Tibial artery (tissue), 4 donors: ENCODE measurements around the gene TMEM255B.
A peak's percentile ranks its signal among the peaks of the same experiment; 100 is the strongest.

ENCODE experiments used
- DNase-seq, 2 donors: peaks; one replicate each; pipeline ENCODE4 v3.0.0-alpha.2; 2019
- H3K27ac ChIP-seq, 2 donors: fragments of 200-600 bp; sonication (generic) in 1 of 2; 1 replicate in 1 of 2; 2 replicates in 1 of 2; pipeline ENCODE4 v1.5.1; 2018 to 2019; ENCODE audit warnings: mild to moderate bottlenecking in 1 of 2
- H3K27me3 ChIP-seq, 2 donors: fragments of 200-600 bp; sonication (generic) in 1 of 2; one replicate each; pipeline versions ENCODE4 v1.5.1 to v1.6.0; 2016 to 2019
- H3K36me3 ChIP-seq, 3 donors: fragments of 200-600 bp; sonication (generic) in 2 of 3; one replicate each; pipeline ENCODE4 v1.5.1; 2016 to 2019; ENCODE audit warnings: mild to moderate bottlenecking in 2 of 3
- H3K4me1 ChIP-seq, 4 donors: fragments of 200-600 bp; sonication (generic) in 2 of 4; 1 replicate in 3 of 4; 2 replicates in 1 of 4; pipeline ENCODE4 v1.5.1; 2016 to 2019
- H3K4me3 ChIP-seq, 2 donors: fragments of 200-600 bp; sonication (generic) in 1 of 2; 1 replicate in 1 of 2; 2 replicates in 1 of 2; pipeline ENCODE4 v1.5.1; 2018 to 2019; ENCODE audit warnings: mild to moderate bottlenecking in 2 of 2
- H3K9me3 ChIP-seq, 3 donors: fragments of 200-600 bp; sonication (generic) in 1 of 3; one replicate each; pipeline ENCODE4 v1.5.1; 2016 to 2019
- intact Hi-C: fragments of 100-400 bp; cut with DNase I; formaldehyde crosslinking; loops from one replicate; pipeline ENCODE4 v1.15.0; 2023; ENCODE audit warnings: low total_unique reads
- TF ChIP-seq, protein P1 (sequence below), 2 experiments: fragments of 200-600 bp in 1 of 2; fragments of 450-650 bp in 1 of 2; IDR thresholded peaks; one replicate each; pipeline ENCODE4 v1.5.1; 2017 to 2019; ENCODE audit warnings: antibody characterized with exemption in 2 of 2, mild to moderate bottlenecking in 1 of 2, moderate library complexity in 1 of 2

The TMEM255B gene

DNA sequence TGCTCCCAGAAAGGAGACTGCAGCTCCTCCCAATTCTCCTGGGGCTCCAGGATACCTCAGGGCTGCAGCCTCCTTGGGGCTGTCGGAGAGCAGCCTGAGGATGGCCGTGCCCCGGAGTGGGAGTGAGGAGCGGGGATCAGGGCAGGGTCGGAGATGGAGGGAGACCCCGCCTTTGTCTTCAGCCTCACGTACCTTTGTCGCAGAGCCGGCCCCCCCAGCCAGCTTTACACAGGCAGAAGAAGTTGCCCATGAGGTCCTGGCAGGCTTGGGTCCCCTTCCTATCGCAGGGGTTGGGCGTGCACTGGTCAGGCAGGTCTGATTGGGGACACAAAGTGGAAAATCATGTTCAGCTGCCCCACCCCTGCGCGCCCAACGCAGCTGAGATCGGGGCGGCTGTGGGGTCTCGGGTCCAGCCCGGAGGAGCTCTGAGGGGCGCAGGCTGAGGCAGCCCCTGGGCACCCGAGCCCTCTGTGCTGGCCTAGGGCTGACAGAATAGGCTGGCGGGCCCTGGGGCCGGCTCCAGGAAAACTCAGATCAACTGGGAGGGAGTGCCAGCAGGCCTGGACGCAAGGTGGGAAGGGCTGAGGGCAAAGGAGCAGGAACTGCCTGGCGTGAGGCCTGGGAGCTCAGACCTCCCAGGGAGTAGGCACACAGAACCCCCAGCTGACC lies 80.6 kb downstream of the TMEM255B start:
- peaks cover 3 to 50% (median 41%) of the 10 kb centered on the region in 4 donors for H3K4me1 ChIP-seq
- TF ChIP-seq, protein P1, sequence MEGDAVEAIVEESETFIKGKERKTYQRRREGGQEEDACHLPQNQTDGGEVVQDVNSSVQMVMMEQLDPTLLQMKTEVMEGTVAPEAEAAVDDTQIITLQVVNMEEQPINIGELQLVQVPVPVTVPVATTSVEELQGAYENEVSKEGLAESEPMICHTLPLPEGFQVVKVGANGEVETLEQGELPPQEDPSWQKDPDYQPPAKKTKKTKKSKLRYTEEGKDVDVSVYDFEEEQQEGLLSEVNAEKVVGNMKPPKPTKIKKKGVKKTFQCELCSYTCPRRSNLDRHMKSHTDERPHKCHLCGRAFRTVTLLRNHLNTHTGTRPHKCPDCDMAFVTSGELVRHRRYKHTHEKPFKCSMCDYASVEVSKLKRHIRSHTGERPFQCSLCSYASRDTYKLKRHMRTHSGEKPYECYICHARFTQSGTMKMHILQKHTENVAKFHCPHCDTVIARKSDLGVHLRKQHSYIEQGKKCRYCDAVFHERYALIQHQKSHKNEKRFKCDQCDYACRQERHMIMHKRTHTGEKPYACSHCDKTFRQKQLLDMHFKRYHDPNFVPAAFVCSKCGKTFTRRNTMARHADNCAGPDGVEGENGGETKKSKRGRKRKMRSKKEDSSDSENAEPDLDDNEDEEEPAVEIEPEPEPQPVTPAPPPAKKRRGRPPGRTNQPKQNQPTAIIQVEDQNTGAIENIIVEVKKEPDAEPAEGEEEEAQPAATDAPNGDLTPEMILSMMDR (IDR thresholded peaks at IDR 0.05): no peak
- H3K36me3 ChIP-seq: peaks cover 33 to 40% (median 35%) of the 10 kb centered on the region in 3 donors
- peak overlapping the region; percentile 46 to 67 for H3K27ac ChIP-seq
- intact Hi-C loops: no loop called here
- H3K27me3 ChIP-seq: no peaks in the 10 kb centered on the region
- H3K9me3 ChIP-seq: no peaks in the 10 kb centered on the region
- H3K4me3 ChIP-seq: no peak overlapping the region
- no peak for DNase-seq

DNA sequence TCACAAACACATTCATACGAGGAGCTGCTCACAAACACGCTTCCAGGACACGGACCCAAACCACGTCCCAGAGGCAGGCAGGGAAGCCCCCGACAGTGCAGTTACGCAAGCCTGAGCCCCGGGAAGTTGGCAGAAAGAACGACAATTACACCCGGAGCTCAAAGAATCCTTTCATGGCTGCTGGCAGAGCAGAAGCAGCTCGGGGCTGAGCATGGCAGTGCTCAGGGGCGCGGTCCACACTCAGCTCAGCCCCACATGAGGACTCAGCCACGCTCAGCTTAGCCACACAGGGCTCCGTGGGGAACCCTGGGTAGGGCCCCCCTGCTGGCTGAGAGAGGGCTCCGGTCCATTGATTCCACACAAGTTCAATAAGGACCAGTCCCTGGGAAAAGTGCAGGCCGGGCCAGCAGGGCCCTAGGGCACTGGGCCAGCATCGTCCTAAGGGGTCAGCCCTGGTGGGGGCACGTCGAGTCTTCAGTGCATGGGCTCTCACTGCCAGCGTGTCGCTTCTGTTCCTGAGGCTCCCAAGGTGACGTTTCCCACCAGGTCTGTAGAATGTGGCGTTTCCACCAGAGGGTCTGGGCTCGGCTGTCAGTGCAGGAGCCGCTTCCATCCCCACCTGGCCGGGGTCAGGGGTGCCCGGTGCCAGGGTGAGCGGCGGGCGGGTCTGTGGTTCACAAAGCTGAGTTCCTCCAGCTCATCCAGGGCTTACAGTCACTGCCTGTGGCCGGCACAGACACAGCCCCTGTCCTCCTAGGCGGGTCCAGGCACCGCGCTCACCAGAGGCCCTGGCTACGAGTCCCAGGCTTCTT lies 81.7 kb downstream of the TMEM255B start:
- no peaks in the 10 kb centered on the region for H3K27me3 ChIP-seq
- H3K36me3 ChIP-seq: peaks cover 26 to 40% (median 33%) of the 10 kb centered on the region in 3 donors
- intact Hi-C loops: no loop called here
- TF ChIP-seq, protein P1 (IDR thresholded peaks at IDR 0.05): no peak
- peaks cover 3 to 50% (median 43%) of the 10 kb centered on the region in 4 donors for H3K4me1 ChIP-seq
- no peak for DNase-seq
- peak overlapping the region; percentile 46 to 67 for H3K27ac ChIP-seq
- no peaks in the 10 kb centered on the region for H3K9me3 ChIP-seq
- H3K4me3 ChIP-seq: no peak overlapping the region

DNA sequence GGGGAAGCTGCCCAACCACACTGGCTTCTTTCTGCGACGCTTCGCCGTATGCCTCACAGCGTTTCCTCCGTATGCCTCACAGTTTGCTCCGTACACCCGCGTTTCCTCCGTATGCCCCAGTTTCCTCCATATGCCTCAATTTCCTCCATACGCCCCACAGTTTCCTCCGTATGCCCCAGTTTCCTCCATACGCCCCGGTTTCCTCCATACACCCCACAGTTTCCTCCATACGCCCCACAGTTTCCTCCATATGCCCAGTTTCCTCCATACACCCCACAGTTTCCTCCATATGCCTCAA lies 82.3 kb downstream of the TMEM255B start:
- TF ChIP-seq, protein P1 (IDR thresholded peaks at IDR 0.05): no peak

DNA sequence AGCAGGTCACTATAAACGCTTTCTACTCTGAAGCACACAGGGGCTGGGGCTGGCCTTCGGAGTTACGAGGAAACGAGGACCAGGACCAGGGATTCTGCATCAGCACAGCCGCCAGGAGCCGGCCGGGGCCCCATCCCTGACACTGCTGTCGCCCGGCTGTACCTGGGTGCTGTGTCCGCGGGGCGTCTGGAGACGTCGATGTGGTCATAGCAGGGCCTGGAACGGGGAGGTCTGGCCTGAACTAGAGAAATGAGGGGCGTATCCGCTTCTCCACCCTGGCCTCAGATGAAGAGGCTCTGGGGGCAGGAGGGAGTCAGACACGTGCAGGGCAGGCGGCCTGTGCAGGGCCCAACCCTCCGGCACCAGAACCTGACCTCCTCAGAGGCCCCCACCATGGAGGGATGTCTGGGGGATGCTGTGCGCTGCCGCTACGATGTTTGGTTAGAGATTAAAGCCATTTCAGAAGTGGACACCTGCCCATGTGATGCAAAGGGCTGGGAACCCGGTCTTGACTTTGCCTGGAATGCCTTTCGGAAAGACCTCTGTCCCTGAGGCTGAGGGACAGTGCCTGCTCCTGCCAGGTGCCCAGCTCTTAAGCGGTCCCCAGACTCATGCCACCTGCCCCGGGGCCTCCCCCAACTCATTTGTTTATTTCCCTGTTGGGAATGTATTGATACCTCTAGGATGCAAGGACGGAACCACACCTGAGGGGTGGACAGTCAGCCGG lies 83.5 kb downstream of the TMEM255B start:
- peaks cover 3 to 39% (median 33%) of the 10 kb centered on the region in 4 donors for H3K4me1 ChIP-seq
- H3K9me3 ChIP-seq: no peaks in the 10 kb centered on the region
- no peaks in the 10 kb centered on the region for H3K27me3 ChIP-seq
- H3K27ac ChIP-seq: no peak overlapping the region
- intact Hi-C loops: no loop called here
- no peak overlapping the region for H3K4me3 ChIP-seq
- H3K36me3 ChIP-seq: peaks cover 40 to 57% (median 49%) of the 10 kb centered on the region in 3 donors
- DNase-seq: no peak
- TF ChIP-seq, protein P1 (IDR thresholded peaks at IDR 0.05): no peak

More for the DNA sequence above, 82.3 kb downstream of the TMEM255B start:
- intact Hi-C loops: no loop called here
- DNase-seq: no peak
- Histone ChIP-seq H3K27ac (peak overlapping the region in 1 of 2 donors; percentile 46), H3K27me3 (no peaks in the 10 kb centered on the region), H3K4me3 (no peak overlapping the region), H3K4me1 (peaks cover 3 to 48% (median 43%) of the 10 kb centered on the region in 4 donors), H3K9me3 (no peaks in the 10 kb centered on the region), H3K36me3 (peaks cover 31 to 46% (median 38%) of the 10 kb centered on the region in 3 donors)

DNA sequence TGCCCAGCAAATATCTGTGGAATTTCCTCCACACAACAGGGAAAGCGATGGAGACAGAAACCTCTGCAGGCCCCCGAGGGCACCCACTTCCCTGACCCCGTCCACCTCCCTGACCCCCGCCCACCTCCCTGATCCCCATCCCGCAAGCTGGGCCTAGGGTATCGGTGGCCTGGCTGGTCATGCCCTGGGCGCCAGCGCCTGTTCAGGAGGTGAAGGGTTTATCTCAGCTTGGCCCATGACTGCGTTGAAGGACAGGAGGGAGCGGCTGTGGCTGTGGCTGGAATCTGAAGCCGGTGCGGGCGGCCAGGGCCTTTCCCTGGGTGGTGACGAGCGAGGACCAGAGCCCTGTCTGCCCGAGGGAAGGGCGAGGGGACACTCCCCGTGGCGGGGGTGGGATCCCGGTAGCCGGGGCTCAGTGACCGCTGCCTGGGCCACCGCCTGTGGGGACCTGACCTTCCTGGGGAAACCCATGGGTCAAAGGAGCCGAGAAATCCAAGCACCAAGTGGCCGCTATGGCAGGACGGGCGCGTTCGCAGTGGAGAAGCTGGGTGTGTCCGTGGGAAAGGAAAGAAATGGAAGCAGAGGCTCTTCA lies 84.1 kb downstream of the TMEM255B start:
- Histone ChIP-seq H3K36me3 (peaks cover 40 to 62% (median 49%) of the 10 kb centered on the region in 3 donors), H3K27me3 (no peaks in the 10 kb centered on the region), H3K27ac (no peak overlapping the region), H3K9me3 (no peaks in the 10 kb centered on the region), H3K4me3 (no peak overlapping the region), H3K4me1 (peaks cover 2 to 36% (median 29%) of the 10 kb centered on the region in 4 donors)
- peak in 1 of 2 donors; percentile 60 for DNase-seq
- TF ChIP-seq, protein P1 (IDR thresholded peaks at IDR 0.05): no peak
- intact Hi-C loops: no loop called here
